NCI-H345 treated with DMSO at 0.1 percent for 48 hours (cell line): ENCODE data around the gene FBXO22.
"Not testable (repeated sequence)": the region's sequence is repeated elsewhere in the genome, so short reads cannot be mapped to it uniquely, and the experiment has no call there.

Experiments
- DNase-seq: peaks from one replicate; lab custom pipeline; 2025; ENCODE audit not compliant: unreplicated experiment; lab: John Stamatoyannopoulos, UW

The FBXO22 gene

DNA sequence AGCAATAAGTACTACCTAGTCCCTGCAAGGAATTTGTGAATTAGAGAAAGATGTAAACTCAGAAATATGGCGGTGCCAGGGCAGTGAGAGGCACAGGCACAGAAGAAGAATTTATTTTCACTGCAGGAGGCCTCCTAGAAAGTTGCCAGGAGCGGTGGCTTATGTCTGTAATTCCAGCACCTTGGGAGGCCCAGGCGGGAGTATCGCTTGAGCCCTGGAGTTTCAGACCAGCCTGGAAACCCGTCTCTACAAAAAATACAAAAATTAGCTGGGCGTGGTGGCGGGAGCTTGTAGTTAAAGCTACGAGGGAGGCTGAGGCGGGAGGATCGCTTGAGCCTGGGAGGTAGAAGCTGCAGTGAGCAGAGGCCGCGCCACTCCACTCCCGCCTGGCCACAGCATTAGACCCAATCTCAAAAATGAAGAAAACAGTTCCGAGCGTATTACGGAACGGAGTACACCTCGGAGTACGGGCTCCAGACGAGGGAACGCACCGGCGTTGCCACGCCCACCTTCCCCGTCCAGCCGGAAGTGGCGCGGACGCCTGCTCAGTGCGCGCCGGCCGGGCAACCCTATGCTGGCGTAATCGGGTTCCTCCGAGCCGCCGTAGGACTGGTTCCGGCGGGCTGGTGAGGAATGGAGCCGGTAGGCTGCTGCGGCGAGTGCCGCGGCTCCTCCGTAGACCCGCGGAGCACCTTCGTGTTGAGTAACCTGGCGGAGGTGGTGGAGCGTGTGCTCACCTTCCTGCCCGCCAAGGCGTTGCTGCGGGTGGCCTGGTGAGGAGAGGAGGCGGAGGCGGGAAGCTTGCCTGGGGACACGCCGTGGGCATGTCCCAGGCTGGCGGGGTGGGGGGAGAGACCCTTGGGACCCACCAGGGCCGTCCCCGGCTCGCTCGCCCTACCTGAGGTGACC, at the start of gene FBXO22:
TSS of gene FBXO22 (plus strand) at position 548 of the 909 bp plus-strand sequence. CDS start at position 634, 86 bp downstream.
- peak; percentile 80 for DNase-seq

GRCh38 chr15:75857886-75858285, 45.8 kb upstream of the FBXO22 start:
- DNase-seq = no peak

GRCh38 chr15:75861750-75862402, 41.8 kb upstream of the FBXO22 start:
- DNase-seq = no peak

DNA sequence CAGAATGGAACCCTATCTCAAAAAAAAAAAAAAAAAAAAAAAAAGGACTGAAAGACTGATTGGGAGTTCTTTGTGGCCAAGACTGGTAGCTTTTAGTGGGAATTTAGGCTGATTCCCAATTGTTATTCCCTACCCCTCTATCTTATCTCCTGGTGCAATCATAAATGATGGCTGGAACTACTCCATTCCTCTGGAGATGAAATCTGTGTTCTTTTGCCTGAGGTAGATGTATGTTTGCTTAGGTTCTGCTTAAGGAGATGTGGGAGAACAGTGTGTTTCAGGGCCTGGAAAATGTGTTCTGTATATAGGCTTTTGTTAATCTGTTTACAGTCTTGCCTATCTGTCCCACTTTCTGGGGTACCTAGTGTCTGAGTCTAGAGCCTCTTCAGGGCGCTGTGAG, 40.9 kb upstream of the FBXO22 start:
- no peak for DNase-seq

GRCh38 chr15:75864213-75865059, 39.2 kb upstream of the FBXO22 start:
- DNase-seq = no peak

DNA sequence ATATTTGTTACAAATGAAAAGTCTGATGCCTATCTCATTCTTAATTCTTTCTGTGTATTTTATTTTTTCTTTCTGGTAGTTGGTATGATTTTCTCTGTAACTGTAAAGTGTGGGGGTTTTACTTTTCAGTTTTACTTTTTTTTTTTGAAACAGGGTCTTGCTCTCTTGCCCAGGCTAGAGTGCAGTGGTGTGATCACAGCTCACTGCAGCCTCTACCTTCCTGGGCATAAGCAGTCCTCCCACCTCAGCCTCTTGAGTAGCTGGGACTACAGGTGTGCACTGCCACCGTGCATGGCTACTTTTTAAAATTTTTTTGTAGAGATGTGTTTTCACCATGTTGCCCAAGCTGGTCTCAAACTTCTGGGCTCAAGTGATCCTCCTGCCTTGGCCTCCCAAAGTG, 37.6 kb upstream of the FBXO22 start:
- not testable (repeated sequence) for DNase-seq

- no peak for DNase-seq
Observed at GRCh38 chr15:75866916-75867315, 36.8 kb upstream of the FBXO22 start.

GRCh38 chr15:75867449-75867848, 36.2 kb upstream of the FBXO22 start:
- no peak for DNase-seq

- no peak for DNase-seq
Observed at GRCh38 chr15:75868019-75868418, 35.7 kb upstream of the FBXO22 start.

- no peak for DNase-seq
Observed at GRCh38 chr15:75869446-75869845, 34.2 kb upstream of the FBXO22 start.

- not testable (repeated sequence) for DNase-seq
Observed at GRCh38 chr15:75871589-75871988, 32.1 kb upstream of the FBXO22 start.

DNA sequence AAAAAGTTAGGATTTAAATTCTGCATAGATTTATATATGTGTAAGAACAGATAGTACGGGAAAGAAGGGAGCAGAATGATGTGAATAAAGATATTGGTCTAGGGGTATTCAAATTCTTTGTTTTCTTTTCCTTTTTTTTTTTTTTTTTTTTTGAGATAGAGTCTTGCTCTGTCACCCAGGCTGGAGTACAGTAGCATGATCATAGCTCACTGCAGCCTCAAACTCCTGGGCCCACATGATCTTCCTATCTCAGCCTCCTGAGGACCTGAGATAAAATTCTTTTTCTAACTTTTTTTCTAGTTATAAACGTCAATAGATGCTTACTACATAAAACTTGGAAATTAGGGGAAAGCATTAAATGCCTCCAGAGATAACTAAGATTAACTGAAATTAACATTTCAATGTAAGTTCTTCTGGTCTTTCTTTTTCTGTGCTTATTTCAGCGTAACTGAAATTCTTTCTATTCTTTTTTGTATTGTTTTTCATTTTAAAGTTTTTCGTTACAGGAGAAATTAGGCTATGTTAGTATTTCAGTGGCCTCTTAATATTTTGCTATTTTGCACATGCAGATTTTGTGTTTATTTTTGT, 31.2 kb upstream of the FBXO22 start:
- DNase-seq = no peak

DNA sequence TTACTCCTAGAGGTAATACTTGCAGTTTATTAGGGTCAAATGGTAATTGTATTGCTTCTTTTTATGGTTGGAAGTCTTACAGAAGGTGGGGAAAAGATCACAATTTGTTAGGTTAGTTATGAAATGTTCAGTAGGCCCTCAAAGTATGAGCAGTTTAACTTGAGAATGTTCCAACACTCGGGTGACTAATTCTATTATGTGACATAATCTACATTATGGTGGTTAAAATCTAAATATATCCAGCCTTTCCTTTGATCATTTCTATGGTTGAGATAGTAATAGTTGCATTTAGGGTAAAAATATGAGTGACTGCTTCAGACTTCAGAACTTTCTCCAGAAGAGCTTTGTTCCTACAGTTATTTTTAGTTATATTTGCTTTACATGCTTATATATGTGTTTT, 19.6 kb upstream of the FBXO22 start:
- no peak for DNase-seq

DNA sequence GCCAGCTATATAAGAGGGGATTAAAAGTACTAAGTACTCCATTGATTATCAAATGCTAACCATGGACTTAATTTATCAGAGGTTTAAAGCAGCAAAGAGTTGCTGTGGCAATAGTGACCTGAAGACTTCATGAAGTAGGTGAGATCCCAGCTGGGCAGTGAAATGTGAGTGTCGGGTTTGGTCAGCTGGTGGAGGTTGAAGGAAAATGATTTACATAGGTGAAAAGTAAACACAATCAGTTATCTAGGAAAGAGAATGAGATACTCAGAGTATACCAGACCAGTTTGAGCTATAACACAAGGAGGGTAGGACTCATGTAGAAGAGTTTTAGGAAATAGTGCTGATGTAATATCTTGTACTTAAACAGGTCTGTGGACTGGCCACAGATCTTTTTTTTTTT, 16.5 kb upstream of the FBXO22 start:
- no peak for DNase-seq

DNA sequence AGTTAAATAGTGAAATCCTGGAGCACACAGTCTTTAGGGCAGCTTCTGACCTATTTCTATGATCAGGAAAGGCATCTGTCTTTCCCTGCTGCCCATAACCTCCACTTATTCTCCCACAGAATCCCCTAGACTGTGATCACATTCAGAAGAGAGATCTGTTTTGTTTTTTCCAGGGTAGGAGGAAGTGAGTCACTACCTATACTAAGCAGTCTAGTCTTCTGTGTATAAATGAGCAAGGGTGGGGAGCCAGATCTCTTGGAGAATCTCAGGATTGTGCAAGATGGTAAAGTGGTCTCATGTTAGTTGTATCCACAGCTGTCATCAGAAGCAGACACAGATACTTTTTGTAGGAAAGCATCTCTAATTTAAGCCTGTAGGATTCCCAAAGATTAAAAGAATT, 11.8 kb upstream of the FBXO22 start:
- no peak for DNase-seq

DNA sequence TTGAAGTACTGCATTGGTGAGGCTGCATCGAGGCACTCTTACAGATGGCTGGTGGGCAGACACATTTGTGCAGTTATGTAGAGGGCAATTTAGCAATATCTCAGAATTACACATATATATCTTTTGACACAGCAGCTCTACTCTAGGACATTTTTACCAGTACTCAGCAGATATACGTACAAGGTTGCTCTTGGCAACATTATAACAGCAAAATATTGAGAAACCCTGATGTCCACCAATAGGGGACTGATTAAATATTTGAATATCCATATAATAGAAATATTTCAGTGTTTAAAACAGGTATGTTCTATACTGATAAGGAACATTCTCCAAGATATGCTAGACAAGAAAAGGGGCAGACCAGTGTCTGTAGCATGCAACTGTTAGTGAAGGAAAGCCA, 7.9 kb upstream of the FBXO22 start:
- DNase-seq = no peak

- DNase-seq = no peak
Observed at GRCh38 chr15:75900577-75900976, 3.1 kb upstream of the FBXO22 start.

DNA sequence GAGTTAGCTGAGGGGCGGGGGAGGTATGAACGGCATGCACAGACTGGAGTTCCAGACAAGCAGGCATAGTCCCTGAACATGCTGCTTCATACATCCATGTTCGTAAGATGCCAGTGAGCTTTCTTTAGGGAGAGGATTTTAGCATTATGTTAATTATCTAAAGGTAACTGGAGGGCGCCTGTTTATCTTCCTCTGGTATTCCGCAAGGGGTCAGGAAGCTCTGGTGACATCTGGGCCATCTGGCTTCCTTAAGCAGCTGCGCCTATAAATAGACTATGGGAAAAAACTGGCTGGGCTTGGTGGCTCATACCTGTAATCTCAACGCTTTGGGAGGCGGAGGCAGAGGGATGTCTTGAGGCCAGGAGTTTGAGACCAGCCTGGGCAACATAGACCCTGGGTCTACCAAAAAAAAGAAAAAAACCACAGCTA, 1.5 kb upstream of the FBXO22 start:
- no peak for DNase-seq

GRCh38 chr15:75905231-75905630, 1.6 kb downstream of the FBXO22 start:
- DNase-seq = no peak

- not testable (repeated sequence) for DNase-seq
Observed at GRCh38 chr15:75910355-75910754, 6.7 kb downstream of the FBXO22 start.

GRCh38 chr15:75916978-75917377, 13.3 kb downstream of the FBXO22 start:
- no peak for DNase-seq
